Aorta (tissue), 5 donors: ENCODE measurements around the gene TGIF1. TPM values are rescaled to one million over a fixed set of nuclear protein-coding genes. Genes with fewer than 3 reads are reported as not detected.

Experiments
- ATAC-seq: fragments of 200-7000 bp; cut with Tn5 transposase; one replicate; pipeline ENCODE4 v1.9.1; 2022; ENCODE audit warnings: moderate library complexity; ENCODE audit not compliant: low FRiP score
- DNase-seq, 2 donors: peaks; one replicate each; pipeline ENCODE4 v3.0.0-alpha.2; 2020
- H3K27ac ChIP-seq, 2 donors: one replicate each; pipeline ENCODE4 v1.5.1; 2013; ENCODE audit warnings: low read length in 2 of 2, mild to moderate bottlenecking in 2 of 2, moderate library complexity in 2 of 2, control low read depth in 1 of 2, inconsistent platforms in 1 of 2, low read depth in 1 of 2
- H3K27me3 ChIP-seq, 2 donors: one replicate each; pipeline ENCODE4 v1.6.1; 2013; ENCODE audit warnings: control low read depth in 1 of 2, low read length in 1 of 2, mild to moderate bottlenecking in 1 of 2, moderate library complexity in 1 of 2; ENCODE audit not compliant: insufficient read depth in 2 of 2, control insufficient read depth in 1 of 2
- H3K36me3 ChIP-seq, 2 donors: one replicate each; pipeline ENCODE4 v1.6.1; 2013; ENCODE audit warnings: control low read depth in 1 of 2, low read length in 1 of 2, mild to moderate bottlenecking in 1 of 2; ENCODE audit not compliant: insufficient read depth in 2 of 2, control insufficient read depth in 1 of 2
- H3K4me1 ChIP-seq, 2 donors: one replicate each; pipeline ENCODE4 v1.6.1; 2013; ENCODE audit warnings: low read length in 2 of 2, control low read depth in 1 of 2, mild to moderate bottlenecking in 1 of 2, moderate library complexity in 1 of 2; ENCODE audit not compliant: insufficient read depth in 2 of 2, control insufficient read depth in 1 of 2
- H3K4me3 ChIP-seq, 2 donors: one replicate each; pipeline ENCODE4 v1.5.1; 2013; ENCODE audit warnings: low read length in 2 of 2, control low read depth in 1 of 2, mild to moderate bottlenecking in 1 of 2
- H3K9me3 ChIP-seq: one replicate; pipeline ENCODE4 v1.6.1; 2013; ENCODE audit warnings: mild to moderate bottlenecking, low read length; ENCODE audit not compliant: control insufficient read depth
- WGBS, 2 donors: extraction: QIAGEN DNeasy Blood & Tissue Kit; methylation state at CpG; one replicate each; pipeline ENCODE4 v1.1.7; 2013; 5-methylcytosine and 5-hydroxymethylcytosine counted together
- intact Hi-C, 2 donors: fragments of 100-400 bp; cut with DNase I; formaldehyde crosslinking; loops; one replicate each; pipeline versions ENCODE4 v1.14.2 to v1.15.0; 2022
- polyA plus RNA-seq, 2 donors: library from polyadenylated mRNA; stranded (reverse); fragments of 200-250 nt; gene quantifications; one replicate each; pipeline ENCODE4 v1.2.3, GENCODE V29; 2013
- total RNA-seq, 2 donors: library from RNA; stranded (reverse); fragmentation: NEBNext Ultra II Directional; extraction: Animal tissue kit (Norgen Biotek cat#: 25700); gene quantifications; one replicate each; pipeline ENCODE4 v1.2.1, GENCODE V29; 2021
- donor health status: healthy with polysubstance abuse.
- donor health status: Bipolar disorder and iron deficiency.
- donor health status: DM: no; HTN: no; CAD: no.
- donor health status: DM: no; HTN: no; CAD: no.
- donor health status: DM: yes; HTN: yes; CAD: no.

TGIF1 gene
- total and polyA plus RNA-seq, 4 donors: 34.7 to 48.2 (median 41.5) TPM

DNA sequence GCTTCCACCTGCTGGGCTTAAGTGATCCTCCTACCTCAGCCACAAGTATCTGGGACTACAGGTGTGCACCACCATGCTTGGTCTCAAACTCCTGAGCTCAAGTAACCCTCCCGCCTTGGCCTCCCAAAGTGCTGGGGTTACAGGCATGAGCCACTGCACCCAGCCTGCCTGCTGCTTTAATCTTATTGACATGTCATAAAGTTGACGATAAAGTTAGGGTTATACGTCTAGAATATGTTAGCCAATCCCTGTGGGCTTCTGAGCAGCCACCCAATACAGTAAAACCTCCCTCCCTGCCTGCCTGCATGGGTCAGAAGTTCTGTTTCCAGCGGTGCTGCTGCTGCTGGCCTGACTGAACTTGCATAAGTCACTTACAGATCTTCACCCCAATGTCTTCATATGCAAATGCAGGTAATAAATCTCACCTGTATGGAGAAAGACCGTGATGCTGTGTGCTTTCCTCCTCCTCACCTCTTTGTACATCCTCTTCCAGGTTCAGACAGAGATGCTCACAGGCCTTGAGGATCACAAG, 30.1 kb downstream of the TGIF1 start:
- WGBS, 2 donors: 72 to 81% methylated on average over 5 of the region's 5 CpGs
- ATAC-seq (no peak), DNase-seq (no peak)
- Histone ChIP-seq H3K36me3 (no peaks in the 10 kb centered on the region), H3K27ac (no peak overlapping the region), H3K4me1 (no peaks in the 10 kb centered on the region), H3K4me3 (no peak overlapping the region), H3K27me3 (no peaks in the 10 kb centered on the region), H3K9me3 (no peaks in the 10 kb centered on the region)
- intact Hi-C loops: no loop called here

- Histone ChIP-seq H3K4me3 (no peak overlapping the region), H3K36me3 (no peaks in the 10 kb centered on the region), H3K9me3 (no peaks in the 10 kb centered on the region), H3K27me3 (no peaks in the 10 kb centered on the region), H3K27ac (no peak overlapping the region), H3K4me1 (no peaks in the 10 kb centered on the region)
- ATAC-seq (no peak), DNase-seq (no peak)
- intact Hi-C loops: no loop called here
- WGBS, 2 donors: 93 to 94% methylated on average over 5 of the region's 5 CpGs
These were observed 31.0 kb downstream of the TGIF1 start for GRCh38 chr18:3480827-3481573.

DNA sequence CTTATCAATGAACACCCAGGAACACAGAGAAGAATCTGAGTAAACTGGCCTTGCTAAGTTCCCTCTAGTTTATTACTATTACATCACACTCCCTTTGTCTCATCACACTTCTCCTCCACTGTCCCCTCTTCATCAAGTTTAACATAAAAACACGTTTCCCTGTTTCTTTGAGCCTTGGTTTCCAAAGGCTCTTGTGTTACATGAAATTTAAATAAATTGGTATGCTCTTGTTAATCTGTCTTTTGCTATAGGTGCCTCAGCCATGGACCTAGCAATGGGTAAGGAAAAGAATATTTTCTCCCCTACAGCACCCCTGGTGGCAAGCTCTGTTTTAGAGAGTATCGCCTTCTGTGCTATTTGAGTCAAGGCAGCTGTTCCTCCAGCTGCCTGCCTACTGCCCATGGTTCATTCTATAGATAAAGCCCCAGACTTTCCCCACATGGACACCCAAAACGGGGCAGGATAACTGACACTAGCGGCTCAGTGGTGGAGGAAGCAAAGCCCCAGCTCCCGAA, 31.8 kb downstream of the TGIF1 start:
- Histone ChIP-seq H3K27me3 (no peaks in the 10 kb centered on the region), H3K4me1 (no peaks in the 10 kb centered on the region), H3K36me3 (no peaks in the 10 kb centered on the region), H3K9me3 (no peaks in the 10 kb centered on the region), H3K27ac (no peak overlapping the region), H3K4me3 (no peak overlapping the region)
- ATAC-seq (no peak), DNase-seq (no peak)
- intact Hi-C loops: no loop called here
- WGBS, 2 donors: 31 to 36% methylated on average over 5 of the region's 5 CpGs

GRCh38 chr18:3482258-3482657, 32.3 kb downstream of the TGIF1 start:
- DNase-seq: no peak
- intact Hi-C loops: no loop called here
- WGBS, 2 donors: 81 to 89% methylated on average over 3 of the region's 3 CpGs
- Histone ChIP-seq H3K4me3 (no peak overlapping the region), H3K27ac (no peak overlapping the region), H3K9me3 (no peaks in the 10 kb centered on the region), H3K36me3 (no peaks in the 10 kb centered on the region), H3K27me3 (no peaks in the 10 kb centered on the region), H3K4me1 (no peaks in the 10 kb centered on the region)
- ATAC-seq: no peak

- 79 to 83% methylated on average over 9 of the region's 9 CpGs for WGBS, 2 donors
- intact Hi-C loops: no loop called here
- Histone ChIP-seq H3K36me3 (no peaks in the 10 kb centered on the region), H3K27me3 (no peaks in the 10 kb centered on the region), H3K9me3 (no peaks in the 10 kb centered on the region), H3K4me3 (no peak overlapping the region), H3K4me1 (no peaks in the 10 kb centered on the region), H3K27ac (no peak overlapping the region)
- ATAC-seq (no peak), DNase-seq (no peak)
These were observed 35.5 kb downstream of the TGIF1 start for GRCh38 chr18:3485153-3486149.

DNA sequence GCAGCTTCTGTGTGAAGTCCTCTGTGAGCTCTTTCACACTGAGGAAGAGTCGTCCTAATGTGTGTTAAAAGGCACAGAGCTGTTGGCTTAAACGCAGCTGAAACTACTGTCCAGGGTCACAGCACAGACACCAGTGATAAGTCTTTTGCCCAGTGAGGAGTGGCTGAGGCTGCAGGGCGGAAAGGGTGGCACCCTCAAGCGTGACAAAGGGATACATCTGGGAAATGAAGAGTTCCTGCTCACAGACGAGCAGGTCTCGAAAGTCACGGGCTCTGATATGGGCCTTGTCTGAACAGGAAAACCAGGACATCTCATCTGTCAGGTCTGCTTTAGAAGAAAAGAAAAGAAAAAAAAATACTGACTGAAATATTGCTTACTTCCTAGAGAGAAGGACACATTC, 36.5 kb downstream of the TGIF1 start:
- ATAC-seq: no peak
- no peak overlapping the region for H3K27ac ChIP-seq
- intact Hi-C loops: no loop called here
- DNase-seq: no peak
- no peaks in the 10 kb centered on the region for H3K36me3 ChIP-seq
- H3K4me3 ChIP-seq: no peak overlapping the region
- 82 to 83% methylated on average over 7 of the region's 7 CpGs for WGBS, 2 donors
- H3K27me3 ChIP-seq: no peaks in the 10 kb centered on the region
- no peaks in the 10 kb centered on the region for H3K4me1 ChIP-seq
- H3K9me3 ChIP-seq: no peaks in the 10 kb centered on the region

DNA sequence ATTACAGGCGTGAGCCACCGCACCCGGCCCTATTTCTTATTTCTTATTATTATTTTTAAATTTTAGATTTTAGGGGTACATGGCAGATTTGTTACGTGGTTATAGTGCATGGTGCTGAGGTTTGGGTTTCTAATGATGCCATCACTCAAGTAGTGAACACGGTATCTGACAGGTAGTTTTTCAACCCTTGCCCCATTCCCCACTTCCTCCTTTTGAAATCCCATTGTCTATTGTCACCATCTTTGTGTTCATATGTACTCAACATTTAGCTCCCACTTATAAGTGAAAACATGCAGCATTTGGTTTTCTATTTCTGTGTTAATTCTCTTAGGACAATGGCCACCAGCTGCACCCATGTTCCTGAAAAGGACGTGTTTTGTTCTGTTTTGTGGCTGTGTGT, 39.5 kb downstream of the TGIF1 start:
- Histone ChIP-seq H3K36me3 (no peaks in the 10 kb centered on the region), H3K27ac (no peak overlapping the region), H3K27me3 (peaks cover 0 to 2% of the 10 kb centered on the region in 2 donors), H3K9me3 (no peaks in the 10 kb centered on the region), H3K4me1 (no peaks in the 10 kb centered on the region), H3K4me3 (no peak overlapping the region)
- DNase-seq: no peak
- ATAC-seq: no peak
- WGBS, 2 donors: 86 to 90% methylated on average over 6 of the region's 6 CpGs
- intact Hi-C loops: no loop called here

- 0 to 39% methylated on average over 1 of the region's 1 CpG for WGBS, 2 donors
- no peaks in the 10 kb centered on the region for H3K4me1 ChIP-seq
- intact Hi-C loops: loop anchor here in 1 of 2 donors (5.0 kb wide), 1 partner anchor 215 kb away; no protein-coding TSS in a partner anchor
- H3K9me3 ChIP-seq: no peaks in the 10 kb centered on the region
- H3K27ac ChIP-seq: no peak overlapping the region
- DNase-seq (no peak), ATAC-seq (no peak)
- peaks cover 0 to 2% of the 10 kb centered on the region in 2 donors for H3K27me3 ChIP-seq
- H3K4me3 ChIP-seq: no peak overlapping the region
- no peaks in the 10 kb centered on the region for H3K36me3 ChIP-seq
These were observed 42.1 kb downstream of the TGIF1 start for GRCh38 chr18:3491981-3492555.
